ENCODE data around the gene SECISBP2. TPM values are rescaled to one million over a fixed set of nuclear protein-coding genes. Genes with fewer than 3 reads are reported as not detected.

SECISBP2 gene
- total and polyA plus RNA-seq, 4 donors = 14.2 to 37.7 (median 24.3) TPM

- Histone ChIP-seq H3K9ac (ENCODE audit: low read depth in 1 of 2, low read length in 2 of 2) (no peak overlapping the region), H3K36me3 (ENCODE audit: control insufficient read depth in 4 of 4, insufficient read depth in 3 of 4, low read depth in 1 of 4, low read length in 3 of 4) (peaks cover 0 to 5% (median under 1%) of the 10 kb centered on the region in 4 donors), H3K27me3 (ENCODE audit: control insufficient read depth in 4 of 4, insufficient read depth in 4 of 4, low read length in 3 of 4) (no peaks in the 10 kb centered on the region), H3K4me3 (ENCODE audit: low read depth in 1 of 3, low read length in 3 of 3) (no peak overlapping the region), H3K4me1 (ENCODE audit: control insufficient read depth in 4 of 4, insufficient read depth in 4 of 4, low read length in 3 of 4) (peaks cover 0 to 3% (median 0%) of the 10 kb centered on the region in 4 donors), H3K27ac (ENCODE audit: low read depth in 1 of 2, low read length in 2 of 2) (no peak overlapping the region), H3K9me3 (ENCODE audit: control insufficient read depth in 4 of 4, low read length in 3 of 4) (no peaks in the 10 kb centered on the region)
- DNase-seq (ENCODE audit: low spot score) = no peak
- TF ChIP-seq, protein P1, sequence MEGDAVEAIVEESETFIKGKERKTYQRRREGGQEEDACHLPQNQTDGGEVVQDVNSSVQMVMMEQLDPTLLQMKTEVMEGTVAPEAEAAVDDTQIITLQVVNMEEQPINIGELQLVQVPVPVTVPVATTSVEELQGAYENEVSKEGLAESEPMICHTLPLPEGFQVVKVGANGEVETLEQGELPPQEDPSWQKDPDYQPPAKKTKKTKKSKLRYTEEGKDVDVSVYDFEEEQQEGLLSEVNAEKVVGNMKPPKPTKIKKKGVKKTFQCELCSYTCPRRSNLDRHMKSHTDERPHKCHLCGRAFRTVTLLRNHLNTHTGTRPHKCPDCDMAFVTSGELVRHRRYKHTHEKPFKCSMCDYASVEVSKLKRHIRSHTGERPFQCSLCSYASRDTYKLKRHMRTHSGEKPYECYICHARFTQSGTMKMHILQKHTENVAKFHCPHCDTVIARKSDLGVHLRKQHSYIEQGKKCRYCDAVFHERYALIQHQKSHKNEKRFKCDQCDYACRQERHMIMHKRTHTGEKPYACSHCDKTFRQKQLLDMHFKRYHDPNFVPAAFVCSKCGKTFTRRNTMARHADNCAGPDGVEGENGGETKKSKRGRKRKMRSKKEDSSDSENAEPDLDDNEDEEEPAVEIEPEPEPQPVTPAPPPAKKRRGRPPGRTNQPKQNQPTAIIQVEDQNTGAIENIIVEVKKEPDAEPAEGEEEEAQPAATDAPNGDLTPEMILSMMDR (IDR thresholded peaks at IDR 0.05; ENCODE audit: low read depth, low read length, missing input control) = no peak
- TF ChIP-seq JUND (IDR thresholded peaks at IDR 0.05) = no peak
- 83% methylated on average over 3 of the region's 3 CpGs for WGBS
These were observed 12.4 kb upstream of the SECISBP2 start for GRCh38 chr9:89305868-89306267.

DNA sequence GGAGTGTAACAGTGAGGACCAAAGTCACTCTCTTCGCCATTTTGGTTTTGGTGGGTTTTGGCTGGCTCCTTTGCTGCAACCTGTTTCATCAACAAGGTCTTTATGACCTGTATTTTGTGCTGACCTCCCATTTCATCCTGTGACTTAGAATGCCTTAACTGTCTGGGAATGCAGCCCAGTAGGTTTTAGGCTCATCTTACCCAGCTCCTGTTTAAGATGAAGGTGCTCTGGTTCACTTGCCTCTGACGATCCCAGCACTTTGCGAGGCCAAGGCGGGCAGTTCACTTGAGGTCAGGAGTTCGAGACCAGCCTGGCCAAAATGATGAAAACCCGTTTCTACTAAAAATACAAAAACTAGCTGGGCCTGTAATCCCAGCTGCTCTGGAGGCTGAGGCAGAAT is 9.1 kb upstream of the SECISBP2 start:
- WGBS = 92% methylated on average over 6 of the region's 6 CpGs
- DNase-seq (ENCODE audit: low spot score) = no peak
- H3K27me3 ChIP-seq (ENCODE audit: control insufficient read depth in 4 of 4, insufficient read depth in 4 of 4, low read length in 3 of 4) = no peaks in the 10 kb centered on the region
- H3K27ac ChIP-seq (ENCODE audit: low read depth in 1 of 2, low read length in 2 of 2) = peak overlapping the region in 1 of 2 donors; percentile 98
- H3K4me3 ChIP-seq (ENCODE audit: low read depth in 1 of 3, low read length in 3 of 3) = no peak overlapping the region
- H3K9me3 ChIP-seq (ENCODE audit: control insufficient read depth in 4 of 4, low read length in 3 of 4) = no peaks in the 10 kb centered on the region
- no peak for TF ChIP-seq TAF1 (conservative IDR thresholded peaks at IDR 0.05)
- no peak for TF ChIP-seq RXRA (IDR thresholded peaks at IDR 0.05)
- TF ChIP-seq YY1 (IDR thresholded peaks at IDR 0.05) = no peak
- TF ChIP-seq HNF4A (conservative IDR thresholded peaks at IDR 0.05) = no peak
- TF ChIP-seq FOXA2 (IDR thresholded peaks at IDR 0.05) = no peak
- TF ChIP-seq, protein P2, sequence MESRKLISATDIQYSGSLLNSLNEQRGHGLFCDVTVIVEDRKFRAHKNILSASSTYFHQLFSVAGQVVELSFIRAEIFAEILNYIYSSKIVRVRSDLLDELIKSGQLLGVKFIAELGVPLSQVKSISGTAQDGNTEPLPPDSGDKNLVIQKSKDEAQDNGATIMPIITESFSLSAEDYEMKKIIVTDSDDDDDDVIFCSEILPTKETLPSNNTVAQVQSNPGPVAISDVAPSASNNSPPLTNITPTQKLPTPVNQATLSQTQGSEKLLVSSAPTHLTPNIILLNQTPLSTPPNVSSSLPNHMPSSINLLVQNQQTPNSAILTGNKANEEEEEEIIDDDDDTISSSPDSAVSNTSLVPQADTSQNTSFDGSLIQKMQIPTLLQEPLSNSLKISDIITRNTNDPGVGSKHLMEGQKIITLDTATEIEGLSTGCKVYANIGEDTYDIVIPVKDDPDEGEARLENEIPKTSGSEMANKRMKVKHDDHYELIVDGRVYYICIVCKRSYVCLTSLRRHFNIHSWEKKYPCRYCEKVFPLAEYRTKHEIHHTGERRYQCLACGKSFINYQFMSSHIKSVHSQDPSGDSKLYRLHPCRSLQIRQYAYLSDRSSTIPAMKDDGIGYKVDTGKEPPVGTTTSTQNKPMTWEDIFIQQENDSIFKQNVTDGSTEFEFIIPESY (IDR thresholded peaks at IDR 0.05) = no peak
- no peak for TF ChIP-seq HNF4G (IDR thresholded peaks at IDR 0.05)
- TF ChIP-seq SP1 (IDR thresholded peaks at IDR 0.05) = no peak
- TF ChIP-seq FOXA1 (IDR thresholded peaks at IDR 0.05) = no peak
- no peak for TF ChIP-seq EGR1 (IDR thresholded peaks at IDR 0.05; ENCODE audit: low read depth in 2 of 2)
- H3K9ac ChIP-seq (ENCODE audit: low read depth in 1 of 2, low read length in 2 of 2) = no peak overlapping the region
- peaks cover 0 to 5% (median under 1%) of the 10 kb centered on the region in 4 donors for H3K36me3 ChIP-seq (ENCODE audit: control insufficient read depth in 4 of 4, insufficient read depth in 3 of 4, low read depth in 1 of 4, low read length in 3 of 4)
- H3K4me1 ChIP-seq (ENCODE audit: control insufficient read depth in 4 of 4, insufficient read depth in 4 of 4, low read length in 3 of 4) = peaks cover 0 to 11% (median 6%) of the 10 kb centered on the region in 4 donors

GRCh38 chr9:89309608-89310474 is 8.5 kb upstream of the SECISBP2 start:
- Histone ChIP-seq H3K9me3 (ENCODE audit: control insufficient read depth in 4 of 4, low read length in 3 of 4) (no peaks in the 10 kb centered on the region), H3K27me3 (ENCODE audit: control insufficient read depth in 4 of 4, insufficient read depth in 4 of 4, low read length in 3 of 4) (no peaks in the 10 kb centered on the region), H3K27ac (ENCODE audit: low read depth in 1 of 2, low read length in 2 of 2) (peak overlapping the region; percentile 98 to 99), H3K4me3 (ENCODE audit: low read depth in 1 of 3, low read length in 3 of 3) (peak overlapping the region; percentile 71 to 85 (median 76)), H3K9ac (ENCODE audit: low read depth in 1 of 2, low read length in 2 of 2) (peak overlapping the region; percentile 96 to 99), H3K4me1 (ENCODE audit: control insufficient read depth in 4 of 4, insufficient read depth in 4 of 4, low read length in 3 of 4) (peaks cover 0 to 11% (median 6%) of the 10 kb centered on the region in 4 donors), H3K36me3 (ENCODE audit: control insufficient read depth in 4 of 4, insufficient read depth in 3 of 4, low read depth in 1 of 4, low read length in 3 of 4) (peaks cover 0 to 2% (median under 1%) of the 10 kb centered on the region in 4 donors)
- peak; percentile 53 for DNase-seq (ENCODE audit: low spot score)
- WGBS = 24% methylated on average over 23 of the region's 23 CpGs
- TF ChIP-seq FOXA2 (IDR thresholded peaks at IDR 0.05) = no peak
- TF ChIP-seq, protein P2 (IDR thresholded peaks at IDR 0.05) = no peak
- no peak for TF ChIP-seq SP1 (IDR thresholded peaks at IDR 0.05)
- no peak for TF ChIP-seq YY1 (IDR thresholded peaks at IDR 0.05)
- TF ChIP-seq, protein P3, sequence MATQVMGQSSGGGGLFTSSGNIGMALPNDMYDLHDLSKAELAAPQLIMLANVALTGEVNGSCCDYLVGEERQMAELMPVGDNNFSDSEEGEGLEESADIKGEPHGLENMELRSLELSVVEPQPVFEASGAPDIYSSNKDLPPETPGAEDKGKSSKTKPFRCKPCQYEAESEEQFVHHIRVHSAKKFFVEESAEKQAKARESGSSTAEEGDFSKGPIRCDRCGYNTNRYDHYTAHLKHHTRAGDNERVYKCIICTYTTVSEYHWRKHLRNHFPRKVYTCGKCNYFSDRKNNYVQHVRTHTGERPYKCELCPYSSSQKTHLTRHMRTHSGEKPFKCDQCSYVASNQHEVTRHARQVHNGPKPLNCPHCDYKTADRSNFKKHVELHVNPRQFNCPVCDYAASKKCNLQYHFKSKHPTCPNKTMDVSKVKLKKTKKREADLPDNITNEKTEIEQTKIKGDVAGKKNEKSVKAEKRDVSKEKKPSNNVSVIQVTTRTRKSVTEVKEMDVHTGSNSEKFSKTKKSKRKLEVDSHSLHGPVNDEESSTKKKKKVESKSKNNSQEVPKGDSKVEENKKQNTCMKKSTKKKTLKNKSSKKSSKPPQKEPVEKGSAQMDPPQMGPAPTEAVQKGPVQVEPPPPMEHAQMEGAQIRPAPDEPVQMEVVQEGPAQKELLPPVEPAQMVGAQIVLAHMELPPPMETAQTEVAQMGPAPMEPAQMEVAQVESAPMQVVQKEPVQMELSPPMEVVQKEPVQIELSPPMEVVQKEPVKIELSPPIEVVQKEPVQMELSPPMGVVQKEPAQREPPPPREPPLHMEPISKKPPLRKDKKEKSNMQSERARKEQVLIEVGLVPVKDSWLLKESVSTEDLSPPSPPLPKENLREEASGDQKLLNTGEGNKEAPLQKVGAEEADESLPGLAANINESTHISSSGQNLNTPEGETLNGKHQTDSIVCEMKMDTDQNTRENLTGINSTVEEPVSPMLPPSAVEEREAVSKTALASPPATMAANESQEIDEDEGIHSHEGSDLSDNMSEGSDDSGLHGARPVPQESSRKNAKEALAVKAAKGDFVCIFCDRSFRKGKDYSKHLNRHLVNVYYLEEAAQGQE (IDR thresholded peaks at IDR 0.05) = no peak
- no peak for TF ChIP-seq FOXA1 (IDR thresholded peaks at IDR 0.05)
- TF ChIP-seq MAX (IDR thresholded peaks at IDR 0.05) = no peak
- no peak for TF ChIP-seq NR2F2 (IDR thresholded peaks at IDR 0.05)
- no peak for TF ChIP-seq EGR1 (IDR thresholded peaks at IDR 0.05; ENCODE audit: low read depth in 2 of 2)

Measured in liver (tissue), 9 donors.